GM18502 (cell line): ENCODE measurements around the gene SIX4.

Experiments used
- ATAC-seq: cut with Tn5 transposase; IDR thresholded peaks from one replicate; pipeline ENCODE4 v1.9.1; 2021; ENCODE audit warnings: mild to moderate bottlenecking; ENCODE audit not compliant: unreplicated experiment, poor library complexity

The SIX4 gene

DNA sequence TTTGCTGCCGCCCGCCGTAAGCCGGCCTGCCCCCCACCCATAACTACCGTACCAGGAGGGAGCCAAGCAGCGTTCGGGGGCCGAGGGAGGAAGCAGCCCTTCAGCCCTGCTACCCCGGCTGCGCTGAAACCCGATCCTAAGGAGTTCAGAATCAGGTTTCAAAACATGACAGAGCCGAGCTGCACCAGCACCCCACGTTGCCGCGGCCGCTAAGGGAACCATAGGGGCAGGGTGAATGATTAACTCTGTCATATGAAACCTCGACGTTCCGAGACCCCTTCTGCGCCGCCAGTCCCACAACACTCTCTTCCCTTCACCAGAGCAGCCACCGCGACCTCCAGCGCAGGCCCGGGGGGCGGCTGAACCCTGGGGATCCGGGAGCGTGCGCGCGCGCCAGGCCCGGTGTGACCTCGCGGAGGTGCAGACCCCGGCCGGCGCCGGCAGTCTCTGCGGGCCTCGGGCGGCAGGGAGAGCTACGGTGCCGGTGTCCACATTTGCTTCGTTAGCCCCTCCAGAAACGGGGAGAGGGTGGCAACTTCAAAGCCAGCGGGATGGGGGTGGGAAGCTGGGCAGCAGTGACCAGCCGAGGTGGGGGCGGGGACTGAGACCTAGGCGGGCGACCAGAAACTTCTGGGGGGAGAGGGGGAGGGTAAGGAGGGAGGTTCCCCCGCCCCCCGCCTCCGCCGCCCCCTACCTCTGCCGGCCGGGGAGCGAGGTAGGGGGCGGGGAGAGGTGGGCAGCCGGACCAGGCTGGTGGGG is 1.6 kb downstream of the SIX4 start:
- no peak for ATAC-seq

DNA sequence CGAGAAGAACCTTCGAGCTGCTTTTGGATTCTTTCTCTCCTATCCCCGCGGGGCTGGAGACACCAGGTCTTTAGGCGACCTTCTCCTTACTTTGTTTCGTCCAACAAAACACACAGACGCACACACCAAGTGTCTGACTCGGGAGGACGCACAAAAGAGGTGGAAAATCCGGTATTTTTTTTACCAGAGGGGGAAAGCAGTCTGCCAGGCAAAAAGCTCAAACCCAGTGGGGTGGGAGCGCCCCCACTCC is 2.1 kb downstream of the SIX4 start:
- ATAC-seq, result no peak

DNA sequence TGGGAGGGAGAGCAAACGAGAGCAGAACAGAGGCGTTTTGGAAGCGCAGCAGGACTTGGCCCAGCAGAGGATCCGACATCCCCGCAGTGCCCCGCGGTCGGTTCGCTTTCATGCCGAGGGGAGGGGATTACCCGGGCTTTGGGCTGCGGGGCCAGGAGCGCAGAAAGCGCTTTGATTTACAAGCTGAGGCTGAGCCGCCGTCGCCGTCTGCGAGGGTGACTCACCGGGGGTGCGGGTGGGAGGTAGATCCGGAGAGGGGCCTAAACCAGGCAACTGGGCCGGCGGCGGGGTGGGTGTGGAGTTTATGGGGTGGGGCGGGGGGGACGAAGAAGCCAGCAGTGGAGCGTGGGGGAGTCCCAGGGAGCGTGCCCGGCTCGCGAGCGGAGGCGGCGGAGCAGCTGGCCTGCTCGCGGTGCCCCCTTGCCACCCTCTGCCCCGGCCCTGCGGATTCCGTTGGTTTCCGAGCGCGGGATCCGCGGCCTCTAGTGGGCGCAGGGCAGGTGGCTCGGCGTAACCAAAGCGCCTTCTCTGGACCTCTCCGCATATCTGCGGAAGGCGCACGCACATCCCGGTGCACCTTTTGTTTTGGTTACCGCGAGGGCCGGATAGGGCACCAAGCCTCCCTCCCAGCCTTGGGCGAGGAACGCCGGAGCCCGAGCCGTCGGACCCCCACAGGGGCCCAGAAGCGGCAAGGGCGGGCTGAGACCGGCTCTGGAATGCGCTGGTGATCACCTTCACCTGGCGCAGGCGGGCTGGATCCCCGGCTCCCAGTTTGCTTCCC is 2.6 kb downstream of the SIX4 start:
- ATAC-seq, result no peak

DNA sequence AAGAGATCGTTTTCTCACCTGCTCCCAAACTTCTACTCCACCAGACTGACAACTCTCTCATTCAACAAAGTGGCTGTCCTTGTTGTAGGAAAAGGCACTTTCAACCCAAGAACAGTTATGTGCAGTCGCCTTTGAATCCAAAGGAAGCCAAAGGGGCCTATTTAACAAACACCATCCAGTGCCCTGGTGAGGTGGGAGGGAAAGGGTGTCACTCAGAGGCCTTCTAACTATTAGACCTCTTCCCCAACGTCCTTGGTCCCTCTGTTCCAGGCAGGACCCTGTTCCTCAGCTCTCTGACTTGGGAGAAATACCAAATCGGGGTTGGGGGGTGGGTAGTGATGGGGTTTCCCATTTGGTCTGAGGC is 3.2 kb downstream of the SIX4 start:
- no peak for ATAC-seq

DNA sequence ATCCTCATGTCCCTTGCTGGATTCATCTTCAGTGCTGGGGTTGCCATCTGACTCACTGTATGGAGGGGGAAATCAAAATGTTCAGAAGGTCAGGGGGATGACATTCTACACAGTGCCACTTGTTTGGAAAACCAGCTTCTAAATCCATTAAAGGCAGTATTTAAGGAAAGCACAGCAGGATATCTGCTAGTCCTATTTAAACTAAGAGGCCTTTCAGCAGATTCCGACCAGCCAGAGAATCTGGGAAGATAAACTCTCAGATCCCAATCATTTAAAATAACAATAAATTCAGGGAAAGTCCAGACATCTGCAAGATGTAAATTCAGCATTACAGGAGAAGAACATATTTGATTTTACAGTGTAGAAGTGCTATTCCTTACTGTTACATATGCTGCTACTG is 3.8 kb downstream of the SIX4 start:
- no peak for ATAC-seq

DNA sequence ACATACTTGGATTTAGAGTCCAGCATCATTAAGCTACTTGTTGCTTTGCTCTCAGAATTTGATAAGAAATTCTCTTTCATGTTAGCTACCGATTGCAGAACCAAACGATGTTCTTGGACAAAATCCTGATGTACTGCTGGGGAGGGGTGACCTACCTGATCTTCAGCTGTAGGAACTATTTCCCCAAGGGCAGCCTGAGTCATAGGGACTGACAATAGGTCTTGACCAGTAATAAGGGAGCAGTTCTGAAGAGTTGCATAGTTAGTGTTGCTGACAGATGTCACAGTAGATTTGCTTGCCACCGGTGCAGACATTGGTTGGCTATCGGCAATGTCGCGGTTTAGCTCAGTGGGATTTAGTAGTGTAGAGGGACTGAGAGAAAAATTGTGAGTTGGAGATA is 10.6 kb downstream of the SIX4 start:
- ATAC-seq, result no peak

DNA sequence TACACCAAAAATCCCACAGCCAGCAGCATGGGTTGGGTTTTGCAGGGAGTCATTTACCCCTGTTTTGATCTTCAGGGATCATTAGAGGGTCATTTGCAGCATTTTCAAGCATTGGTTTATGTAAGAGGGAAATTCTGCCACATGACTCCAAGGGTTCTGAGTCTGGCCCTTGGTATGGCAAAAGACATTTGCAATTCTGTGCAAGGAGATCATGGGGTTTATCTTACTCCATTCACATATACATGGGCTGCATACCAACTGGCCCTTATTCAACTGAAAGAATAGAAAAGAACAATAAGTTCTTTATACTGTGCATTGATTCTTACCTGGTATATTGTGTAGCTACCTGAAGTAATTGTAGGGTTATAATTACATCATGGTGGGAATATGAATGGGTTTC is 13.7 kb downstream of the SIX4 start:
- no peak for ATAC-seq

DNA sequence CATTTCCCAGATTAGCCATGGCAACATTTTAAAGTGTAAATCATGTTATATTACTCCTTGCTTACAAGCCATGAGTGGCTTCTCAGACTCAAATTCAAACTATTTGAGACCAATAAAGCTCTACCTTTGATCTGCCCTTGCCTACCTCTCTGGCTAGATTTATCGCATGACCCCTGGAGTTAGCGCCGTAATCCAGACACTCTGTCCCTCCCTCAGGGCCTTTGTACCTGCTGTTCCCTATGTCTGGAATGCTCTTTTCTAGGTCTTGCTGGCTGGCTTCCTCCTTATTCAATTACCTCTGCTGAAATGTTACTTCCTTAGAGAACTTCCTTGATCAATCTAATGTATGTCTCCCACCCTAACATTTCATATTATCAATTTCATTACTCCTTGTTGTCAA is 16.3 kb downstream of the SIX4 start:
- ATAC-seq, result no peak

DNA sequence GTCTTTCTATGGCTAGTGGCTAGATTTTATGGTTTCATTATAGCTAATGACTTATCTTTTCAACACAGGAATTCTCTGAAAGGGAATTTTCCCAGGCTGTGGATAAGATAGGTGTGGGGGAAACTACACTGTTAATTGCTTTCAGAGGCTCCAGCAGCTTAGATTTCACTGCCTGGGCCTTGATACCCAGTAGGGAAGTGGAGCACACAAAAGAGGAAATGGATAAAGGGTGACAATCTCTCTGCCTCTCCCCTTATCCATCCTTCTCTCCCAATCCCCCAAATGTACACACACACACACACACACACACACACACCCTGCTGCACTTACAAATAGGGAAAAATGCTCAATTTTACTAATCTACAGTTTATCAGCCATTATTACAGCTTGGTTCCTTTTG is 19.1 kb downstream of the SIX4 start:
- no peak for ATAC-seq

DNA sequence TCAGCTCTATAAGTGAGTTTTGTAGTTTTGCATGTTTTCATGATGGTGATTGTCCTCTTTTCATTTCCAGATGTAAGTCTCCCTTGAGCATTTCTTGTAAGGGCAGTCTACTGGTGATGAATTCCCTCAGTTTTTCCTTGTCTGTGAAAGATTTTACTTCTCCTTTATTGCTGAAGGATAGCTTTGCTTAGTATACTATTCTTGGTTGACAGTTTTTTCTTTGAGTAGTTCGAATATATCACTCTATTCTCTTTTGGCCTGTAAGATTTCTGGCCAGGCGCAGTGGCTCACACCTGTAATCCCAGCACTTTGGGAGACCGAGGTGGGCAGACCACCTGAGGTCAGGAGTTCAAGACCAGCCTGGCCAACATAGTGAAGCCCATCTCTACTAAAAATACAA is 23.6 kb downstream of the SIX4 start:
- no peak for ATAC-seq

DNA sequence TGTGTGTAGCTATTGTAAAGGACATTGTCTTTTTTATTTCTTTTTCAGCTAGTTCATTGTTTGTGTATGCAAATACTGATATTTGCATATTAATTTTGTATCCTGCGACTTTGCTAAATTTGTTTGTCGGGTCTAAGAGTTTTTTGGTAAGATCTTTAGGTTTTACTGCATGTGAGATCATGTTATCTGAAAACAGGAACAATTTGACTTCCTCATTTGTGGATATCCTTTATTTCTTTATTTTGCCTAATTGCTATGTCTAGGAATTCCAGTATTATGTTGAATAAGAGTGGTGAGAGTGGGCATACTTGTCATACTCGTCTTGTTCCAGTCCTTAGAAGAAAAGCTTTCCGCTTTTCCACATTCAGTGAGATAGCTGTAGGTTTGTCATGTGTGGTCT is 28.8 kb downstream of the SIX4 start:
- no peak for ATAC-seq

DNA sequence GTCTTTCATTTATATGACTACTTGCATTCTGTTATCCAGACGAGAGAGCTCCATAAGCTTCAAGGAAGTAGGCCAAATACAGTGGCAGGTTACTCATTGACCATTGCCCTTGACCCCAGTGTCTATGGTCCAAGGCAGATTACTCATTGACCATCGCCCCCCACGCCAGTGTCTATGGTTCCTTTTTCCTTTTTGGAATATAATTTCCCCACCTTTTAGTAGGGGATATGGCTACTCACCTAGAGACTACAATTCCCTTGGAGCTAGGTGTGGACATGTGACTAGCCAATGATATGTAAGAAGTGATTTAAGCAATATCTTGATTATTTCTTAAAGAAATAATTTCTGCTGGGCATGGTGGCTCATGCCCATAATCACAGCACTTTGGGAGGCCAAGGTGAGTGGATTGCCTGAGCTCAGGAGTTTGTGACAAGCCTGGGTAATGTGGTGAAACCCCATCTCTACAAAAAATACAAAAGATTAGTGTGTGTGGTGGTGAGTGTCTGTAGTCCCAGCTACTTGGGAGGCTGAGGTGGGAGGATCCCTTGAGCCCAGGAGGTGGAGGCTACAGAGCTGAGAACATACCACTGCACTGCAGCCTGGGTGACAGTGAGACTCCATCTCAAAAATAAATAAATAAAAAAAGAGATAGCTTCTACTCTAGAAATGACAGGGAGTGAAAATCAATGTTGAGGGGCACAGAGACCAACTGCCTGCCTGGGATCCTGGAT is 32.6 kb downstream of the SIX4 start:
- no peak for ATAC-seq

DNA sequence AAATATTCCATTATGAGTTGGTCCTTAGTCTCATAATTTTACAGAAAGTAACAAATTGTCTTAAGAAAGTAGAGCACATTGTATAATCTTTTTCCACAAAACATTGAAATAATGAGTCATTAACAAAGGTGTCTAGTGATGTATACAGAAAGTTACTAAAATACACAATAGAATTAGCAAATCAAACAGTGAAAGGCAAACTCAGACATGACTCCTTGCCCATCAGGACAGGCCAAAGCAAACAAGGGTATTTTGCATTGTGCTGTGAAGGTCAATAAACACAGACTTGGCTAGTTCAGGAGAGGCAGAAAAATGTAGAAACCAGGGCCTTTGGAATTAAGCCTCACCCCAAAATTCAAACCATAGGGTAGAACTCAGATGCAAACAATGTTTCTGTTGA is 37.3 kb downstream of the SIX4 start:
- no peak for ATAC-seq

DNA sequence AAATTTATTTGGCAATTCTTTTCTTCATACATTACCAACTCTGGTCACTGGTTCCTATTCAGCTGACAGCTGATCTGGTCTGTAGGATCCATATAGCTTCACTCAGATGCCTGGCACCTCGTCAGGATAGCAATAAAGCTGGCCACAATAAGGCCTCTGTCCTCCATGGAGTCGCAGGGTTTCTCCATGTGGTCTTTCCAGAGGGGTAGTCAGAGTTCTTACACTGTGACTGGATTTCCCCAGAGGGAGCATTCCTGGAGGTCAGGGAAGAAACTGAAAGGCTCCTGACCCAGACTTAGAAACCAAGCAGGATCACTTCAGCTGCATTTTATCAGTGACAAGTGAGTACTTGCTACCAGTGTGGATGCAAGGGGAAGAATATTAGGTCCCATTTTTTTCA is 39.9 kb downstream of the SIX4 start:
- no peak for ATAC-seq

DNA sequence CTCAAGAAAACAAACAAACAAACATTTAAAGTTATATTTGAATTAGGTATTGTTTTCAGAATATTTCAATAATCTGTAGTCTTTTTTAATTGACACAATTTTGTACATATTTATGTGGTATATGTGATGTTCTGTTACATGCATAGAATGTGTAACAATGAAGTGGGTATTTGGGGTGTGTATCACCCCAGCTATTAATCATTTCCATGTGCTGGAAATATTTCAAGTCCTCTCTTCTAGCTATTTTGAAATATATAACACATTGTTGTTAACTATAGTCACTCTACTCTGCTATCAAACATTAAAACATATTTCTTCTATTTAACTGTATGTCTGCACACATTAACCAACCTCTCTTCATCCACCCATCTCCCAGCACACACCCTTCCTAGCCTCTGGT is 42.9 kb downstream of the SIX4 start:
- ATAC-seq, result no peak

DNA sequence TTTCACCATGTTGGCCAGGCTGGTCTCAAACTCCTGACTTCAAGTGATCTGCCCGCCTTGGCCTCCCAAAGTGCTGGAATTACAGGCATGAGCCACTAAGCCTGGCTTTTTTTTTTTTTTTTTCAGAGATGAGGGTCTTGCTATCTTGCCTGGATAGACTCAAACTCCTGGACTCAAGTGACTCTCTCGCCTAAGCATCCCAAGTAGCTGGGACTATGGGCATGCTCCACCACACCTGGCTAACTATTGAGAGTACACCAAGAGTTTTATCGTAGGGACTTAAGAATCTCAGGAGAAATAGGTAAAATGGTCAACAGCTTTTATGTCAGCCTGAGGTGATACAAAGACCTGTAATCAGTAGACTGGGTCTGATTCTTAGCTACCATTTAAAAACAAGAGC is 43.6 kb downstream of the SIX4 start:
- ATAC-seq, result no peak

DNA sequence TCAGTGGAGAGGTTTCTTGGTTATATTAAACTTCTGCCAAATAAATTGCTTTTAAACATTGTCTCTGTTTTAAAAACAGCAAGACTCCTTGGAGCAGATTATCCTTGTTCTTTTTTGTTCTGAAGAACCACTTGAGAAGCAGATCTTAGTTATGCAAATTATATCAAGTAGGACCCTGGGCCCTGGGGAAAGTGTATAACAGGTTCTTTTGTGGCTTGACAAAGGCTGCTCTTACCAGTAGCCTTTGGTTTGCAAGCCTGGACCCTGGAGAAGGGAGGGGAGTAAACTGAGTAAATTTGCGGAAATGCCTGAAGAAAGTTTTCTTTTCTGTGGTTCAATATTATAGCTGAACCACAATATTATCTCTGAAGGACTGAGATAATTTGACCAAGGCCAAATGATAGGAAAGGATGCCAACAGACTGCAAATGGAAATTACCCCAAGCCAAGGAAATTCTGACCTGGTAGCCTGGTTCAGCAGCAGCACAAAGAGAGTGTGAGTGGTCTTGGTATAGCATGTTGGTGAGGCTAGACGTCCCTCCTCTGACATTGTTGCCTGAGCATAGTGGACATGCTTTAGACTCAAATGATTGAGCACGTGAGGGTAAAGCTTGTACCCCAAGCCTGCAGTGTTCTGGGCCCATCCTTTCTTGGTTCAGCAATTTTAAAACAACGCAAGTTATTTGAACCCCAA is 44.4 kb downstream of the SIX4 start:
- no peak for ATAC-seq

DNA sequence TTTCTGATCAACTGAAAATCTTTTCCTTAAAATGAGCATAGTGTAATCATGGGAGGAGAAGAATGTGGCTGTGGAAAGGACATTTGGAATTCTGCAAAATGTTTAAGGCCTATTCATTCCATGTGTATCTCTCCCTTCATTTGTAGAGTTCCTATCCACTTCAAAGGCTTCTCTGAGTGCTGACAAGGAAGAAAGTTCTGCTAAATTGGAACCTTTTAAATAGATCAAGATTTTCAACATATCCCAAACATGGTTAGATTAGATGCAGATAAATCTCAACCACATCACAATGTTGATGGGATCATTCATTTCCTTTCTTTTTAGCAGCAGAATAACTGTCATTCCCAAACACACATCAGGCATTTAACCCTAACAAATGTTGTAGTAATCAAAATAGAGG is 46.5 kb downstream of the SIX4 start:
- ATAC-seq, result no peak

DNA sequence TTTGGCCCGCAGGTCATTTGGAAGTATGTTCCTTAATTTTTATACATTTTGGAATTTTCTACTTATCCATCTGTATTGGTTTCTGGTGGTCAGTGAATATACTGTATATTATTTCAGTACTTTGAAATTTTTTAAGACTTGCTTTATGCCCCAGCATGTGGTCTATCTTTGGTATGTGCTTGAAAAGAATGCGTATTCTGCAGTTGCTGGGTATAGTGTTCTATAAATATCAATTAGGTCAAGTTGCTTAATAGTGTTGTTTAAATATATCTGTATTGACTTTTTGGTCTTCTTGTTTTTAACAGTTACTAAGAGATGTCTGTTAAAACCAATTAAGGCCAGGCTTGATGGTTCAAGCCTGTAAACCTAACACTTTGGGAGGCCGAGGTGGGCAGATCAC is 53.2 kb downstream of the SIX4 start:
- no peak for ATAC-seq

DNA sequence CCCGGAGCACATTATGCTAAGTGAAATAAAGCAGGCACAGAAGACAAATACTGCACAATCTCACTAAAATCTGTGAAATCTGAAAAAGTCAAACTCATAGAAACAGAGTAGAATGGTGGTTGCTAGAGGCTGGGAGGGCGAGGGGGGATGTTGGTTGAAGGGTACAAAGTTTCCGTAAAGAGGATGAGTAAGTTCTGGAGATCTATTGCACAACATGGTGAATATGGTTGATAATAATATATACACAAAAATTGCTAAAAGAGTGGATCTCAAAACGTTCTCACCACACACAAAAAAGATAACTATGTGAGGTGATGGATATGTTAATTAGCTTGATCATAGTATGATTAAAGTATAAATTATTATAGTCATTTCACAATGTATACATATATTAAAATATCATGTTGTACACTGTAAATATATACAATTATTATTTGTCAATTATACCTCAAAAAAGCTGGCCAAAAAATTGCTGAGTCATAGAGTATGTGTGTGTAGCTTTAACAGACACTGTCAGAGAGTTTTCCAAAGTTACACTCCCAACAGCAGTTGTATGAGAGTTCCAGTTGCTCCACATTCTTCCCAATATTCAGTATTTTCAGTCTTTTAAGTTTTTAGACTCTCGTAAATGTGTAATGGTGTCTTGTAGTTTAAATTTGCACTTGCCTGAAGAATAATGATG is 55.6 kb downstream of the SIX4 start:
- ATAC-seq, result no peak

DNA sequence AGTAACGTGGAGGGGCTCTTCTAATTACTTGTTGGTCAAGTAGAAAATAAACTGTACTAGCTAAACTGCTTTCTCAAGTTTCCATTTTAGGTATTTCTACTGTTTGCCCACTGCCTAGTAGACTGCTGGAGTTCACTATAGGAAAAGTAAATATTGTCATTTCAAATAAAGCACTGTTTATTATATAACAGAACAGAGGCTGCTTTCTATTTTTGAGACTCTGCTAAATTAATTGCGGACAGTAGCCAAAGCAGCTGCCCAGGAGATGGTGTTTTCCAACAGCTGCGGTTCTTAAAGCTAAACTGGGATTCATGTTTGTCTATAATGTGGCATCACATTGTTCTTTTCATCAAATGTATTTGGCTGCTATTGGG is 59.0 kb downstream of the SIX4 start:
- ATAC-seq, result no peak
